HFF-Myc (cell line): ENCODE measurements around the gene TRPV3.

Experiments
- DNase-seq: peaks from one replicate; pipeline ENCODE4 v3.0.0-alpha.2; 2011; ENCODE audit warnings: low read depth; ENCODE audit errors: extremely low read depth
- H3K4me3 ChIP-seq: replicated peaks from 2 replicates; pipeline ENCODE4 v1.5.1; 2011; ENCODE audit warnings: low read depth, mild to moderate bottlenecking, control low read depth, low read length
- CTCF ChIP-seq: IDR thresholded peaks from 2 replicates; pipeline ENCODE4 v1.5.1; 2012; ENCODE audit warnings: mild to moderate bottlenecking, low read depth, low read length, control low read depth; ENCODE audit errors: missing control alignments

The TRPV3 gene

DNA sequence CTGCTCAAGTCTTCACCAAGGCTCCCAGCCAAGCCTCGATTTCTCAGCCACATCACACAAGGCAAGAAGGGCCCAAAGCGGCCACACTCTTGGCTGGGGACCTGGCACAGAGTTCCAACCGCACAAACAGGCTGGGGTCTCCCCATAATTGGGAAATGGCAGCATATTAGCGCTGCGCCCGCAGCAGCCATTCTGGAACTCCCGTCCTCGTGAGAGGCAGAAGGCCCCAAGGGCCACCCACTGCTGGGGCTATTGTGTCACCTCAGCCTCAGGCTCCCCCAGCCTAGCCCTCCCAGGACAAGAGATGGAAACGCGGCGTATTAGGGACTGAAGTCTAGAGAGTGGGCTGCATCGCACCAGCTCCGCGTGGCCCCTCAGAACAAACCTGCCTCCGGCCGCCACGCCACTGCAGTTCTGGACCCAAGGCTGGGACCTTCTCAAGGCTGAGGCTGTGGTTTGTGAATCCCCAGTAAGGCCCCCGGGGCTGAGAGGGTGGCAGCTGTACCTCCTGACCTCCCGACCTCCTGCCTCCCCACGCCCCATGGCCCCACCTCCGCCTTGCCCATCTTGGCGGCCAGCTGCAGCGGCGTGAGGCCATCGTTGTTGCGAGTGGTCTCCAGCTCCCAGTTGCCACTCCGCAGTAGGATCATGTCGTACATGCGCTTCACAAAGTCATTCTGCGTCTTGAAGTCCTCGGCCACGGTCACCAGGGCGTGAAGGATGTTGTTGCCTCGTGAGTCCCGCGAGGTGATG is 25.3 kb downstream of the TRPV3 start:
- TF ChIP-seq CTCF = no peak
- no peak for DNase-seq
- no peak overlapping the region for H3K4me3 ChIP-seq

DNA sequence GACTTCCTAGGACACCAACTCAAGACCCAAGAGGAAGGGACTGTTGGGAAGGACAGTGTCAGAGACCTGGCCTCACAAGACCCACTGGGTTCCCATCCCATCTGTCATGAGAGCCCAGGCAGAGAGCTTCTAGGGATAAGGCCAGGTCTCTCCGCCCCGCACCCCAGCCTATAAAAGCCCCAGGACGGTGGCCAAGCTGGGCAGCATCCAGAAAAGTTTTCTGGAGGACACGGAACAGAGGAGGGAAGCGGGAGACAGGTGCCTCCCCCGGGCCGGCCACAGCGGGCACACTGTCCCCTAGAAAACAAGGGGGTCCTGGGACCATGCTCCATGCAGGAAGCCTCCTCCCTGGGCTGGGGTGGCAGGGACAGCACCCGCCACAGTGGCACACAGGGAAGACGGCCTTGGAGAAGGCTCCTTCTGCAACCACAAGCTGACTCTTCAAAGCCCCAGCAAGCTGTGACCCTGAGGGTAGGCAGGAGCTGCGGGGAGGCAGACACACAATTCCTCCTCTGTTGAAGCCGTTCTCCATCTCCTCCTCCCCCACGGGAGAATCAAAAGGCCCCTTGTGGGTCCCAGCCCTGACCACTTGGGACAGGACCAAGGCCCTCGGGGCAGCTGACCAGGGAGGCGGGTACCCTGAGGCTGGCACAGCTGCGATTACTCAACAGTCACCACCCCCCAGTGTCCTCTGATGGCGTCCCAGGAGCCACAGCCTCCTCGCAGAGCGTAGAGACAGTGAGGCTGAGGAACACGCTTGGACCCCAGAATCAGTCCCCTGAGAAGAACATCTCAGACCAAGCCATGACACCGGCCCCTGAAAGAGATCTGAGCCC is 26.1 kb downstream of the TRPV3 start:
- H3K4me3 ChIP-seq = no peak overlapping the region
- no peak for DNase-seq
- TF ChIP-seq CTCF = no peak

- no peak overlapping the region for H3K4me3 ChIP-seq
- DNase-seq = no peak
These were observed 27.5 kb downstream of the TRPV3 start for GRCh38 chr17:3529817-3530741.

DNA sequence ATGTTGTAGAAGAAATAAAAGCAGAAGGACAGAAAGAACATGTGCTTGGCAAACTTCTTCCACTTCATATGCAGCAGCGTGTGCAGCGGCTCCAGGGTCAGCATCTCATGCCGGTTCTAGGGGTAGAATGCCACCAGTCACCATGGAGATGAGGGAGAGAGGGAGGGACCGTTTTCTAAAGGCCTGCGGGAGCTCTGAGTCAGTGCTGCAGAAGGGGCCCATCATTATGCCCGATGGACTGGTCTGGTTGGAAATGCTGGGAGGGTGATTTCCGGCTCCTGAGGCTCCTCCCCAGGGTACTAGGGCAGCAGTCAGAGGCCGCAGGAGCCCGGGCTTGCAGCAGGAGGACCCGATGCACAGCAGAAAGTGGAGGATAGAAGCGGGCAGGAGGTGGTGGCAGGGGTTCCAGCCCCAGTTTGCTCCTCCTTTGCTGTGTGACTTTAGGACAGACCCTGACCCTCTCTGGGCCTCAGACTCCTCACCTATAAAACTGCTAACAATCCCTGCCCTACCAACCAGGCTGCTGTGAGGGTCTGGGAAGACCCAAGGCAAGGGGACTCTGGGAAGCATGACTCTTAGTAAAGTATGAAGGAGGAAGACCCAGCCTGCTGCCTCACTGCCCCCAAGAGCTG is 28.6 kb downstream of the TRPV3 start:
- no peak for DNase-seq

More at GRCh38 chr17:3529817-3530741, 27.5 kb downstream of the TRPV3 start:
- TF ChIP-seq CTCF = no peak

GRCh38 chr17:3528403-3528851 is 29.2 kb downstream of the TRPV3 start:
- no peak for TF ChIP-seq CTCF
- H3K4me3 ChIP-seq = no peak overlapping the region
- no peak for DNase-seq

More for the DNA sequence above, 28.6 kb downstream of the TRPV3 start:
- no peak for TF ChIP-seq CTCF
- no peak overlapping the region for H3K4me3 ChIP-seq

DNA sequence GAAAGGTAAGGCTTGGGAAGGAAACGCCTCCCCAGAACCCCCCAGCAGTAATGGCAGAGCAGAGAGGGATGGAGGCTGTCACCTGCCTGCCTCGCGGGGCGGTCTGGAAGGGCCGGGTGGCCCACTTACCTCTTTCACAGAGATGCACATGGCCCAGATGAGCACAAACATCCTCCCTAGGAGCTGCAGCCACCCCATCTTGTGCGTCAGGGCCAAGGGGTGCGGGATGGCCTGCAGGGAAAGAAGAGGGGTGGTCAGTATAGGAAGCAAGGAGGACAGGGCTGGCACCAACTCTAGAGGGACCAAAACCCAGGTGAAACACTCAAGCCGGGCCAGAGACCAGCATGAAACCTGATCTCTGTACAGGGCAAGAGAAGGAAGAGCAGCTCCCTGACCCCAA is 29.7 kb downstream of the TRPV3 start:
- no peak overlapping the region for H3K4me3 ChIP-seq
- no peak for DNase-seq
- TF ChIP-seq CTCF = no peak
